MCF 10A (cell line): ENCODE measurements around the gene MYCN. TPM values are rescaled to one million over a fixed set of nuclear protein-coding genes. Genes with fewer than 3 reads are reported as not detected.

Experiments used
- BruUV-seq: library from RNA; stranded (reverse); fragments of 400-500 nt; replicated peaks from 2 replicates; lab custom pipeline; 2021; lab: Mats Ljungman, UMichigan
- CTCF ChIA-PET: fragments of 300-600 bp; sonication (Branson Sonifier 250); formaldehyde crosslinking; extraction: SDS; loops from one replicate; lab custom pipeline; 2021; ENCODE audit warnings: antibody characterized with exemption, inconsistent platforms; lab: Yijun Ruan, JAX
- POLR2A ChIA-PET: fragments of 300-600, 350-650 bp; sonication (Branson Sonifier 250); formaldehyde crosslinking; extraction: SDS; loops from one replicate; lab custom pipeline; 2020; ENCODE audit warnings: antibody characterized with exemption, inconsistent platforms; lab: Yijun Ruan, JAX
- DNase-seq: peaks from one replicate; pipeline ENCODE4 v3.0.0-alpha.2; 2018; ENCODE audit not compliant: unreplicated experiment
- H3K27ac Mint-ChIP-seq: one replicate; pipeline ENCODE4 v1.8.0; 2022; ENCODE audit warnings: mild to moderate bottlenecking, low read depth, mixed read lengths; ENCODE audit not compliant: unreplicated experiment
- H3K27me3 Mint-ChIP-seq: one replicate; pipeline ENCODE4 v1.8.0; 2022; ENCODE audit warnings: mixed read lengths; ENCODE audit not compliant: insufficient read depth, unreplicated experiment
- H3K36me3 Mint-ChIP-seq: one replicate; pipeline ENCODE4 v1.8.0; 2022; ENCODE audit warnings: mild to moderate bottlenecking, moderate library complexity, mixed read lengths; ENCODE audit not compliant: insufficient read depth, unreplicated experiment
- H3K4me1 Mint-ChIP-seq: one replicate; pipeline ENCODE4 v1.8.0; 2022; ENCODE audit warnings: mixed read lengths; ENCODE audit not compliant: insufficient read depth, unreplicated experiment
- H3K4me3 Mint-ChIP-seq: one replicate; pipeline ENCODE4 v1.8.0; 2022; ENCODE audit warnings: mild to moderate bottlenecking, moderate library complexity, mixed read lengths; ENCODE audit not compliant: unreplicated experiment
- H3K9me3 Mint-ChIP-seq: one replicate; pipeline ENCODE4 v1.8.0; 2022; ENCODE audit warnings: mixed read lengths; ENCODE audit not compliant: unreplicated experiment
- CTCF ChIP-seq: fragments of 200-600 bp; IDR thresholded peaks from one replicate; pipeline ENCODE4 v1.8.0; 2022; ENCODE audit warnings: antibody characterized with exemption, mild to moderate bottlenecking; ENCODE audit not compliant: unreplicated experiment
- intact Hi-C: fragments of 100-400 bp; cut with micrococcal nuclease; formaldehyde crosslinking; loops from 2 replicates; pipeline ENCODE4 v1.14.1; 2022
- total RNA-seq: library from RNA; stranded (reverse); gene quantifications from 2 replicates; pipeline ENCODE4 v1.2.3, GENCODE V29; 2022

The MYCN gene
- total RNA-seq, 1 experiment from 2014 or later = not detected

DNA sequence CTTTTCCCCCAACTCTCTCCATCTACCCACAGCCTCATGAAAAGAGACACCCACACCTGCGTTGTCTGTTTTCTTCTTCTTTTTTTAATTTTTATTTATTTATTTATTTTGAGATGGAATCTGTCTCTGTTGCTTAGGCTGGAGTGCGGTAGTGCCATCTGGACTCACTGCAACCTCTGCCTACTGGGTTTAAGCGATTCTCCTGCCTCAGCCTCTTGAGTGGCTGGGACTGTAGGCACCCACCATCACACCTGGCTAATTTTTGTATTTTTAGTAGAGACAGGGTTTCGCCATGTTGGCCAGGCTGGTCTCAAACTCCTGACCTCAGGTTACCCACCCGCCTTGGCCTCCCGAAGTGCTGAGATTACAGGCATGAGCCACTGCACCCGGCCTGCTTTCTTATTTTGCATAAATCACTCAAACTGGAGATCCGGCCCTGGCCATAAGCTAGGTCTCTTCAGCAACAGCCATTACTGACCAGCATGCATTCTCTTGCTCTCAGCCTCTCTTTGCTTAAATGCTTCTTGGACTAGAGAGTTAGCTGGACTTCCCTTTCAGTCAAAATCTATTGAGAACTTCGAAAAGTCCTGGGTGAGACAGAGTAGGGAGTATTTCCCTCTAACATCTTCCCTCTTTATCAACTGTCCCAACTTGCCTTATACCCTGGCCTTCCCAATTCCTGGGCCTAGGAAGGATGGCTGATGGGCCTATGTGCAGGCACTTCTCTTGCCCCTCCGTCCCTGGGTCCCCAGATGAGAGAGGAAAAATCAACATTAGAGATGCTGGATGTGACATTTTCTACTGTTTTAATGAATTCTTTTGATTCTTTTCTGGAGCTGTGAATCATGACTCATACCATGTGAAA lies 27.3 kb downstream of the MYCN start:
- H3K27ac Mint-ChIP-seq = no peak overlapping the region
- intact Hi-C loops = no loop called here
- peaks cover 14% of the 10 kb centered on the region for H3K27me3 Mint-ChIP-seq
- no peaks in the 10 kb centered on the region for H3K36me3 Mint-ChIP-seq
- POLR2A ChIA-PET = no interaction called here
- no TSS peak for BruUV-seq
- peaks cover 6% of the 10 kb centered on the region for H3K4me1 Mint-ChIP-seq
- peaks cover 9% of the 10 kb centered on the region for H3K9me3 Mint-ChIP-seq
- H3K4me3 Mint-ChIP-seq = no peak overlapping the region
- no peak for DNase-seq
- CTCF ChIA-PET = interaction anchor here (0.6 to 0.7 kb wide), 2 partner anchors 13 to 28 kb away, joined by 3 read pairs; partner anchors contain the start of gene MYCN
- TF ChIP-seq CTCF = no peak

DNA sequence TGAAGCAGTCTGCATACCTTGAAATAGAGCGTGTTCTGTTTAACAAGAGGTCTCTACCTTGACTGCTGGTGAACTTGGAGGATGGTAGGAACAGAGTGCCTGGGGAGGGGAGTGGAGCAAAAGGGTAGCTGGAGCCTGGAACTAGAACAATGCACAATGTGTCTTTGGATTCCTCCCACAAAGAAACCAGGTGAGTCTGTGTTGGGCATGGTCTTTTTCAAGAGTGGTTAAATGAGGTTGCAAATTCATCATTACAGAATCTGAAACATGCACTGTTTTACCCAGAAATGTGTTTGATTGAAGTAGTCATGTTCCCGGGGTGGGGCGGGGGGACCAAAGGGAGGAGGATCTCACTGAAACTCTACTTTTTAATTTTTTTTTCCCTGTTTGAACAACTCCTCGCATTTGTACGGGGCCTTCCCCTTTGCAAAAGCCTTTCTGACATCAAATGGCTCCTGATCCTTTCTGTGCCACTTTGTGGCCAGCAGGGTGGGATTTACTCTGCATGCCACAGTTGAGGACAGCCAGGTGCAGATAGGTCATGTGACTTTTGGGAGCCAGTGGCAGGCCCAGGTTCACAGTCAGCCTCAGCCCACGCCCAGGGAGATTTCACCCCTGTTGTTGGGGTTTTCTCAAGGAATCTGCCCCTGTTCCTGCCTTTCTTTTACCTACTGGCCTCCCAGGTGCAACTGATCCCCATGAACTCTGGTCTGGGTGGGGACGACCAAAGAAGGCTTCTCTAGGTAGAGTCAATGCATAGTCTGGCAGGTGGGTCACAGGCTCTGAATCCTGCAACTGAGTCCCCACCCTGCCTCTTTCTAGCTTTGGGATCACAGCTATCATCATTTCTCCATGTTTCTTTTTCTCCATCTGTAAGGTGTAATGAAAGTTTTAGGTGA lies 28.2 kb downstream of the MYCN start:
- intact Hi-C loops = no loop called here
- H3K27ac Mint-ChIP-seq = no peak overlapping the region
- no peak for TF ChIP-seq CTCF
- no TSS peak for BruUV-seq
- peaks cover 9% of the 10 kb centered on the region for H3K9me3 Mint-ChIP-seq
- peaks cover 6% of the 10 kb centered on the region for H3K4me1 Mint-ChIP-seq
- no peak overlapping the region for H3K4me3 Mint-ChIP-seq
- H3K36me3 Mint-ChIP-seq = no peaks in the 10 kb centered on the region
- peaks cover 14% of the 10 kb centered on the region for H3K27me3 Mint-ChIP-seq
- no peak for DNase-seq
- ChIA-PET CTCF (interaction anchor here (0.5 to 0.6 kb wide), 2 partner anchors 14 to 1258 kb away, joined by 3 to 5 read pairs; no protein-coding TSS in a partner anchor), POLR2A (no interaction called here)

DNA sequence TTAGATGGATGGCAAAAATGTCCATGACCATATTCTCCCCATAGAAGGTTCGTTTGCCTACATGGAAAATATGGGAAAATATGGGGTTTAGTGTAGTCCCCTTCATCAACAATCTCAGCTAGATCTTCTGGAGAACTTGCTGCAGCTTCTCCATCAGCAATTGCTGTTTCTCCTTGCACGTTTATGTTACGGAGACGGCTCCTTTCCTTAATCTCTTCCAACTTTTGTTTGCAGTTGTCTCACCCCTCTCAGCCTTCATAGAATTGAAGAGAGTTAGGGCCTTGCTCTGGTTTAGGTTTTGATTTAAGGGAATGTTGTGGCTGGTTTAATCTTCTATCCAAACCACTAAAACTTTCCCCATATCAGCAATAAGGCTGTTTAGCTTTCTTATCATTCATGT lies 28.9 kb downstream of the MYCN start:
- Mint-ChIP-seq H3K27ac (no peak overlapping the region), H3K9me3 (peaks cover 9% of the 10 kb centered on the region), H3K4me3 (no peak overlapping the region), H3K27me3 (peaks cover 14% of the 10 kb centered on the region), H3K4me1 (peaks cover 6% of the 10 kb centered on the region), H3K36me3 (no peaks in the 10 kb centered on the region)
- ChIA-PET POLR2A (no interaction called here), CTCF (interaction anchor here (0.6 kb wide), 1 partner anchor 545 kb away, joined by 4 read pairs; no protein-coding TSS in a partner anchor)
- intact Hi-C loops = no loop called here
- no peak for DNase-seq
- BruUV-seq = no TSS peak
- TF ChIP-seq CTCF = no peak

DNA sequence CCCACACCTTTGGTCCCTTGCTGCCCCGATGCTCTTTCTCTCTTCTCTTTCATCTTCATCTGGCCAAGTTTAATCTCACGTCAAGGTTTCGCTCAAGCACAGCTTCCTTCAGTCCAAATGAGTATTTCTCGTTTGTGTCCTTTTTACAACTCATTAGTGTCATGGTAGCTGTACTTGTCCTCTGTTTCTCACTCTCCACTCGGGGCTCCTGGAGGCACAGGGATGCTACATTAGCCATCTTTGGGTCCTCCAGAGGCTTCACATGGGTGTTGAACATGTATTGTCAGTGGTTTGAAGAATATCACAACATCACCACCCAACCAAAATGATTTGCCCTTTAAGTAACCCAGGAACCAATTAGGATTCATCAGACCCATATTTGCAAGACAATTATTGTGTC lies 30.4 kb downstream of the MYCN start:
- TF ChIP-seq CTCF = no peak
- peaks cover 6% of the 10 kb centered on the region for H3K4me1 Mint-ChIP-seq
- POLR2A ChIA-PET = no interaction called here

More for the DNA sequence above, 30.4 kb downstream of the MYCN start:
- intact Hi-C loops = no loop called here
- BruUV-seq = no TSS peak
- peaks cover 9% of the 10 kb centered on the region for H3K9me3 Mint-ChIP-seq
- H3K4me3 Mint-ChIP-seq = no peak overlapping the region
- no peaks in the 10 kb centered on the region for H3K36me3 Mint-ChIP-seq
- no peak for DNase-seq
- H3K27ac Mint-ChIP-seq = no peak overlapping the region
- CTCF ChIA-PET = interaction anchor here (0.7 kb wide), 1 partner anchor 311 kb away, joined by 4 read pairs; no protein-coding TSS in a partner anchor
- H3K27me3 Mint-ChIP-seq = peaks cover 14% of the 10 kb centered on the region
